ENCODE data around the gene PSMD4. TPM values are rescaled to one million over a fixed set of nuclear protein-coding genes. Genes with fewer than 3 reads are reported as not detected.
A peak's percentile ranks its signal among the peaks of the same experiment; 100 is the strongest.

Gene PSMD4
- total RNA-seq, 1 experiment from 2014 or later, result 207 TPM

DNA sequence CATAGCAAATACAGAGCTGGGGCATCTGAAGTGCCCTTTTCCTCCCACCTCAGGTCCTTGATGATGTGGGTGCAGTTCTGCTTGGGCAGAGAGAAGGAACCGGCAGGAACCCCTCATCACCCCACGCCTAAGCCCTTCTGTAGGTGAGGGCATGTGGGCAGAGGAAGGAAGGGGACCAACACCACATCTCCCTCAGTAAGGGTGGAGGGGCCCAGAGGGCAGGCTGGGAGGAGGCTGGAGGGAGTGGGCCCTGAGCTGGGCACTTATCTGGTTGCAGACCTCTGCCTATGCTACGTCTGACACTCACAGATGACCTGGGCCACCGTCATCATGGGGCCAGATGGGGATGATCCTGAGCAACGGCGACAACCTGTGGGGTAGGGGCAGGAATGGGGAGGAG, 38.6 kb downstream of the PSMD4 start:
- peaks cover 40 to 76% (median 69%) of the 10 kb centered on the region in 3 experiments for H3K36me3 Mint-ChIP-seq (ENCODE audit: insufficient read depth in 1 of 3, low read depth in 3 of 3)
- Histone ChIP-seq H2BK120ac (ENCODE audit: low read depth, low read length, poor library complexity, severe bottlenecking) (no peak overlapping the region), H3K18ac (ENCODE audit: insufficient read length, low read depth, low read length) (no peak overlapping the region), H3K79me2 (ENCODE audit: insufficient read depth, low read length) (no peaks in the 10 kb centered on the region), H3K4me2 (ENCODE audit: insufficient read depth, insufficient read length, low read length) (no peak overlapping the region), H3K9ac (ENCODE audit: extremely low read depth, insufficient read length, low read length) (no peak overlapping the region), H4K91ac (ENCODE audit: insufficient read length, low read depth, low read length) (no peak overlapping the region), H4K8ac (replicated peaks; ENCODE audit: insufficient read length, low read depth, low read length) (no peak overlapping the region), H3K4me1 (ENCODE audit: insufficient read depth, low read length) (peaks cover 4% of the 10 kb centered on the region; the same call in 1 of the 2 replicates), H2BK12ac (ENCODE audit: insufficient read length, low read depth, low read length) (no peak overlapping the region), H3T11ph (ENCODE audit: low read length) (no peak overlapping the region), H3K27ac (ENCODE audit: insufficient read length, low read depth, low read length) (no peak overlapping the region), H4K5ac (ENCODE audit: insufficient read length, low read depth, low read length) (no peak overlapping the region), H3K23me2 (ENCODE audit: insufficient read length, low read depth, low read length, poor library complexity, severe bottlenecking) (no peaks in the 10 kb centered on the region), H3K56ac (ENCODE audit: insufficient read length, low read depth, low read length) (no peak overlapping the region), H2AK5ac (ENCODE audit: insufficient read length, low read length) (no peak overlapping the region), H3K14ac (ENCODE audit: insufficient read depth, low read length) (no peak overlapping the region), H2BK20ac (ENCODE audit: low read depth, low read length, poor library complexity, severe bottlenecking) (no peak overlapping the region), H3K9me3 (ENCODE audit: control insufficient read depth, low read depth, low read length) (no peaks in the 10 kb centered on the region), H2BK5ac (ENCODE audit: insufficient read length, low read length) (no peak overlapping the region), H2AFZ (ENCODE audit: low read length) (no peak overlapping the region), H3K23ac (ENCODE audit: insufficient read length, low read depth, low read length) (no peak overlapping the region), H4K20me1 (ENCODE audit: control insufficient read depth, insufficient read depth, insufficient read length) (no peaks in the 10 kb centered on the region), H3K79me1 (ENCODE audit: insufficient read depth, low read depth, low read length, poor library complexity, severe bottlenecking) (no peaks in the 10 kb centered on the region), H3K27me3 (ENCODE audit: insufficient read depth, low read length) (no peaks in the 10 kb centered on the region), H3K4ac (ENCODE audit: low read depth, low read length) (no peak overlapping the region), H2BK15ac (ENCODE audit: low read depth, low read length) (no peak overlapping the region)
- TF ChIP-seq, protein P1, sequence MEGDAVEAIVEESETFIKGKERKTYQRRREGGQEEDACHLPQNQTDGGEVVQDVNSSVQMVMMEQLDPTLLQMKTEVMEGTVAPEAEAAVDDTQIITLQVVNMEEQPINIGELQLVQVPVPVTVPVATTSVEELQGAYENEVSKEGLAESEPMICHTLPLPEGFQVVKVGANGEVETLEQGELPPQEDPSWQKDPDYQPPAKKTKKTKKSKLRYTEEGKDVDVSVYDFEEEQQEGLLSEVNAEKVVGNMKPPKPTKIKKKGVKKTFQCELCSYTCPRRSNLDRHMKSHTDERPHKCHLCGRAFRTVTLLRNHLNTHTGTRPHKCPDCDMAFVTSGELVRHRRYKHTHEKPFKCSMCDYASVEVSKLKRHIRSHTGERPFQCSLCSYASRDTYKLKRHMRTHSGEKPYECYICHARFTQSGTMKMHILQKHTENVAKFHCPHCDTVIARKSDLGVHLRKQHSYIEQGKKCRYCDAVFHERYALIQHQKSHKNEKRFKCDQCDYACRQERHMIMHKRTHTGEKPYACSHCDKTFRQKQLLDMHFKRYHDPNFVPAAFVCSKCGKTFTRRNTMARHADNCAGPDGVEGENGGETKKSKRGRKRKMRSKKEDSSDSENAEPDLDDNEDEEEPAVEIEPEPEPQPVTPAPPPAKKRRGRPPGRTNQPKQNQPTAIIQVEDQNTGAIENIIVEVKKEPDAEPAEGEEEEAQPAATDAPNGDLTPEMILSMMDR (conservative IDR thresholded peaks at IDR 0.05), result no peak
- H3K27ac Mint-ChIP-seq, result peak overlapping the region; percentile 86 to 94 (median 88); a peak in 4 of 7 replicates
- H3K9me3 Mint-ChIP-seq, result no peaks in the 10 kb centered on the region; a peak in 1 of 5 replicates
- peaks cover 36 to 56% of the 10 kb centered on the region in 2 experiments for H3K4me1 Mint-ChIP-seq
- peak overlapping the region in 1 of 2 experiments; percentile 63; a peak in 2 of 5 replicates for H3K4me3 Mint-ChIP-seq
- peaks cover 2% of the 10 kb centered on the region; the same call in 1 of the 2 replicates for H3K27me3 Mint-ChIP-seq (ENCODE audit: low read depth)
- no CpG with 5 or more reads among the region's 6 CpGs for WGBS (ENCODE audit: extremely low coverage, insufficient read length, low lambda C conversion rate)
- DNase-seq, result no peak

All from H9 (cell line).